ENCODE results near the gene PTGFRN. TPM values are rescaled to one million over a fixed set of nuclear protein-coding genes. Genes with fewer than 3 reads are reported as not detected.

PTGFRN gene
- polyA plus RNA-seq, 4 donors, result 35.3 to 71.5 (median 59.6) TPM

- no peak for DNase-seq (ENCODE audit: low read depth in 4 of 4, low spot score in 3 of 4)
These were observed 23.3 kb upstream of the PTGFRN start for GRCh38 chr1:116886291-116886878.

GRCh38 chr1:116887212-116887611 is 22.5 kb upstream of the PTGFRN start:
- no peak for DNase-seq (ENCODE audit: low read depth in 4 of 4, low spot score in 3 of 4)

GRCh38 chr1:116889380-116889779 is 20.3 kb upstream of the PTGFRN start:
- DNase-seq (ENCODE audit: low read depth in 4 of 4, low spot score in 3 of 4), result no peak

GRCh38 chr1:116891396-116892079 is 18.2 kb upstream of the PTGFRN start:
- DNase-seq (ENCODE audit: low read depth in 4 of 4, low spot score in 3 of 4), result no peak

- DNase-seq (ENCODE audit: low read depth in 4 of 4, low spot score in 3 of 4), result no peak
These were observed 14.6 kb upstream of the PTGFRN start for GRCh38 chr1:116895073-116895472.

- DNase-seq (ENCODE audit: low read depth in 4 of 4, low spot score in 3 of 4), result no peak
These were observed 10.2 kb upstream of the PTGFRN start for GRCh38 chr1:116899529-116899928.

GRCh38 chr1:116900471-116901365 is 9.0 kb upstream of the PTGFRN start:
- no peak for DNase-seq (ENCODE audit: low read depth in 4 of 4, low spot score in 3 of 4)

- no peak for DNase-seq (ENCODE audit: low read depth in 4 of 4, low spot score in 3 of 4)
These were observed 7.7 kb upstream of the PTGFRN start for GRCh38 chr1:116902027-116902426.

GRCh38 chr1:116902723-116903383 is 6.9 kb upstream of the PTGFRN start:
- no peak for DNase-seq (ENCODE audit: low read depth in 4 of 4, low spot score in 3 of 4)

GRCh38 chr1:116904791-116905320 is 4.9 kb upstream of the PTGFRN start:
- no peak for DNase-seq (ENCODE audit: low read depth in 4 of 4, low spot score in 3 of 4)

- DNase-seq (ENCODE audit: low read depth in 4 of 4, low spot score in 3 of 4), result no peak
These were observed 2.9 kb upstream of the PTGFRN start for GRCh38 chr1:116906812-116907211.

- DNase-seq (ENCODE audit: low read depth in 4 of 4, low spot score in 3 of 4), result no peak
These were observed 2.4 kb upstream of the PTGFRN start for GRCh38 chr1:116907351-116907750.

GRCh38 chr1:116908266-116908665 is 1.4 kb upstream of the PTGFRN start:
- DNase-seq (ENCODE audit: low read depth in 4 of 4, low spot score in 3 of 4), result no peak

- no peak for DNase-seq (ENCODE audit: low read depth in 4 of 4, low spot score in 3 of 4)
These were observed 750 bp upstream of the PTGFRN start for GRCh38 chr1:116908820-116909511.

- no peak for DNase-seq (ENCODE audit: low read depth in 4 of 4, low spot score in 3 of 4)
These were observed 867 bp downstream of the PTGFRN start for GRCh38 chr1:116910379-116911187.

GRCh38 chr1:116911188-116911553 is 1.5 kb downstream of the PTGFRN start:
- no peak for DNase-seq (ENCODE audit: low read depth in 4 of 4, low spot score in 3 of 4)

- no peak for DNase-seq (ENCODE audit: low read depth in 4 of 4, low spot score in 3 of 4)
These were observed 2.2 kb downstream of the PTGFRN start for GRCh38 chr1:116911779-116912469.

GRCh38 chr1:116912846-116913245 is 3.1 kb downstream of the PTGFRN start:
- no peak for DNase-seq (ENCODE audit: low read depth in 4 of 4, low spot score in 3 of 4)

- DNase-seq (ENCODE audit: low read depth in 4 of 4, low spot score in 3 of 4), result no peak
These were observed 4.2 kb downstream of the PTGFRN start for GRCh38 chr1:116913941-116914340.
